Raji (cell line): ENCODE results near the gene NRG2.

Experiments used
- POLR2A ChIP-seq: IDR thresholded peaks from 2 replicates; pipeline ENCODE4 v1.6.1; 2011; ENCODE audit warnings: low read depth, low read length, control low read depth; ENCODE audit not compliant: insufficient read depth

Gene NRG2

GRCh38 chr5:139864716-139865483 lies 178.2 kb downstream of the NRG2 start:
- no peak for TF ChIP-seq POLR2A

GRCh38 chr5:139863855-139864558 lies 179.1 kb downstream of the NRG2 start:
- TF ChIP-seq POLR2A = no peak

- TF ChIP-seq POLR2A = no peak
Observed at GRCh38 chr5:139863361-139863760, 179.7 kb downstream of the NRG2 start.

- TF ChIP-seq POLR2A = no peak
Observed at GRCh38 chr5:139862803-139863202, 180.3 kb downstream of the NRG2 start.

DNA sequence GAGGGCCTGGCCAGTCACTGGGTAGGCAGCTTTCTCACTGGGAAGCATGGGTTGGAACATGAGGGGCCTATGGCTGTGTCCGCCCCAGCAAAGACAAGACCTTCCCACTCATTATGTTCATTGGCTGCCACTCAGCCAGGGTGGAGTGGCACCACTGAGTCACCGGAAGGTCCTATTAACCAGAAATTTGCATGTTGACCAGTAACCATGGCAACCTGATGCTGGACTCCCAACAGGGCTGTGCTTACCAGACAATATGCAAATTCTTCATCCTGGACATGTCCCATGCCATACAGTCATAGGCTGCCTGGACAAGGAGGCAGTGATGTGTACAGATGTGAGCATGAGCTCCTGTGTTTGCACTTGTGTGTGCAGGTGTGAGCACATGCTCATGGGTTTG lies 180.8 kb downstream of the NRG2 start:
- no peak for TF ChIP-seq POLR2A

DNA sequence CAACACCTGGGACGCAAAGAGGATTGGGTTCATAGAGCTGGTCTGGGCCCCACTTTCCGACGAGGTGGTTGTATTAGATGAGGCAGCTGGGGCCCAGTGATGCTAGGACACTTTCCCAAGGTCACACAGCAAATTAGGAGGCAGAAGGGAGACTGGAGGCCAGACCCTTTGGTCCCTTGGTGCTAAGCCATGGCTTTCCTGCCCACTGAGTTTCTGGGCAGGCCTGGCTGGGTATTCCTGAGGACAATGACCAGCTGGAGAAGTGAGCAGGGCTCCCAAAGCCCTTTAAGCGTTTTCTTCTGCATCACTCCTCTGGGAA lies 181.3 kb downstream of the NRG2 start:
- TF ChIP-seq POLR2A = no peak

- TF ChIP-seq POLR2A = no peak
Observed at GRCh38 chr5:139861021-139861888, 181.8 kb downstream of the NRG2 start.

DNA sequence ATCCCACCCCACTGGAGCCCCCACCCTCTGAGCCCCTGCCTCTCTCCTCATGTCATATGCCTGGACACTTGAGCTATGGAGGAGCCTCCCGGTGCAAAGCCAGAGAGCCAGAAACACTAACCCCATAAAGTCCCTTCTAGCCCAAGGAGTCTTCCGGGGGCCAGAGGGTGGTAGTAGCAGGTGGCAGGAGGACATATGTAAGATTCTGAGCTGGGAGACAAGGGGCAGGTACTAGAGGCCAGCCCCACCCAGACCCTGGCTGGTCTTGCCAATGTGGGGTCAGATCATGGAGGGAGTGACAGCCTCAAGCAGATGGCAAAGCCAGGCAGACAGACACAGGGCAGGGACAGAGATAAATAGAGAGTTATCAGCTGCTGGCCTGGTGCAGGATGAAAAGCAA lies 184.1 kb downstream of the NRG2 start:
- no peak for TF ChIP-seq POLR2A

DNA sequence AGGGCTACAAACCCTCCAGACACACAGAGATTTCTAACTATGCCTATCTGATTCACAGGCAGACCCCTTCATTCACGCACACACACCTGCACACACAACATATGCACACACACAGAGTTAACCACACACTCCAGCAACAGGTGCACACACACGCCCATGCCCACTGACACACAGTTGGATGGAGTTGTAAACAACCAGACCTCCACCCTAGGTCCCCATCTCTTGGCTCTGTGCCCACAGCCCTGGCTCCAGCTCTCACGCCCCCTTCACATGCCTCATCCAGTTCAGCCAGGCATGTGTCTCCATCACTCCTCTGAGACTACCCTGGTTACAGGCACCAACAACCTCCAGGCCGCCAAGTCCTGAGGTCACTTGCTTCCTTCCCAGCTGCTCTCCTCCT lies 186.4 kb downstream of the NRG2 start:
- no peak for TF ChIP-seq POLR2A

DNA sequence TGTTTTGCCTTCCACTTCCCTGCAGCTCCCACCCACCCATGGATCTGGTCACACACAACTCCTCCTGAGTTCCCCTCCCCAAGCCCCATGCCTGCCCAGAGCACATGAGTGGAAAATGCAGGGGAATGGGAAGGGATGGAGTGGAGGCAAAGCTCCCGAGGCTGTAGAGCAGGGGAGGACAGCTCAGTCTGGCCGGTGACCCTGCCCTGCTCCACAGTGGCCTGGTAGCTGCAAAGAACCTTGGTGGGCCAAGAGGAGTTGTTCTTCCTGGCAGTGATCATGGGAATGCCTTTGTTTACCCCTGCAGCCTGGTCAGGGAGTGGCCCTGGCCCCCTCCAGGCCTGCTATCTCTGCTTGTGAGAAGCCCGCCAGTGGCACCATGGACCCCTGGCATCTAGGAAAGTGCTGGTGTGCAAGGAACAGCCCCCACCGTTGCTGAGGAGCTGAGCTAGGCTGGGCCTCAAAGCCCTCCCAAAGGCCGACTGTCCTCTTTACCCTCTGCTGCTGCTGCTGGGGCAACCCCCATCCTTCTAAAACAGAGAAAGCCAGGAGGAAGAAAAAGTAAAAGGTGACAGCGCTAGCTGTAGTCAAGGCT lies 187.1 kb downstream of the NRG2 start:
- TF ChIP-seq POLR2A = no peak

- TF ChIP-seq POLR2A = no peak
Observed at GRCh38 chr5:139855451-139855850, 187.6 kb downstream of the NRG2 start.

DNA sequence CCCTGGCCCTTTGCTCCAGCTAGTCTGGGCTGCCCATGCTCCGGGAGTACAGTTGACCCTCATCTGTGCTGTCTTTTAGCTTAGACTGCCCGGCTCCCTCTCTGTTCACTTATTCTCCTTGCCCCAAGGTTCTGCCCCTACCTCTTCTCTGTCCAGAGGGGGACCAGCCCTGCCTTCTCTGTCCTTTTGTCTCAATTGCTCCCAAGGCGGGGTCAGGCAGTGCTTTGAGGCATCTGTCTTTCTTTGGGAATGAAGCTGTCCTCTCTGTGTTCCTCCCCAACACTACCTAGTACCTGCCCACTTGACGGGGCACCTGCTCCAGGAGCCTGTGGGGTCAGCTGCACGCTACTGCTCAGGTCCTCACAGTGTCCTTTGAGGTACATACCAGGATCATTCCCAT lies 188.1 kb downstream of the NRG2 start:
- no peak for TF ChIP-seq POLR2A

DNA sequence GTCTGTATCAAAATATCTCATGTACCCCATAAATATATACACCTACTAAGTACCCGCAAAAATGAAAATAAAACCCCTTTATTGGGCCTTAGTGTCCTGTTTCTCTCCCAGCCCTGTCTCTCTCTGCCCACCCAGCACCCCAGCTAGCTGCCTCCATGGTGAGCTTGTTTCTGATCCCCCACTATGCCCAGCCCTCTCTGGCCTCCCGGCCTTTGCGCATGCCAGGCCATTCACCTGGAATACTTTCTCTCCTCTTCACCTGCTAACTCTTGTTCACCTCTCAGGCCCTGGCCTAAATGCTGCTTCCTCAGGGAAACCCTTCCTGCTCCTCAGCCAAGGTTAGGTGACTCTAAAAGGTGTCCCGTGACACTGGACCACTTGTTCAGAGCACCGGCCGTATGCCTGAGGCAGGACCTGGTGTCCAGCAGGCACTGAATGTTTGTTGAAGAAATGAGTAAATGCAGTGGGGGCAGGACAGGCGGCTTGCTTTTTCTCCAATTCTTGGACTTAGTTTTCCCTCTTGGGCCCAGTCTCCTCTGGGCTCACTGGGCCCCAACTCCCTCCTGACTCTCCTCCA lies 189.0 kb downstream of the NRG2 start:
- TF ChIP-seq POLR2A = no peak

DNA sequence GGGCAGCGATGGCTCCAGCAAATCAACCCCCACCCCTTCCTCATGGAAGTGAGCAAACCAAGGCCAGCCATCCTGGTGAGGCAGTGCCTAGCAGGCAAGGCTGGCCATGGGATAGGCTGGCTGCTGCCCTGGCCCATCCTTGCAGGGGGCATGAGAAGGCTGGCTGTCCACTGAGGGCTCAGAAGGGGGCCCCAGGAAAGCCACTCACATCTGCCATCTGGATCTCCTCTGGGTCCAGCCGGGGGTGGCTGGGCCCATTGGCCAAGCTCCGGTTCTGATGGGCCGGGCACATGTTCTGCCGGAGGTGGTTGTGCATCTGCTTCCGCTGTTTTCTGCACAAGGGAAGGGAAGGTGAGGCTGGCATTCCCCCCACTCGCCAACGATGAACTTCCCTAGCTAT lies 190.4 kb downstream of the NRG2 start:
- no peak for TF ChIP-seq POLR2A

- no peak for TF ChIP-seq POLR2A
Observed at GRCh38 chr5:139851558-139851957, 191.5 kb downstream of the NRG2 start.
